Measurements from ENCODE around the gene ODC1.
"Not testable (repeated sequence)": the region's sequence is repeated elsewhere in the genome, so short reads cannot be mapped to it uniquely, and the experiment has no call there.

ODC1 gene

GRCh38 chr2:10452312-10452711, 4.2 kb upstream of the ODC1 start:
- DNase-seq = peak; percentile 71 to 76

DNA sequence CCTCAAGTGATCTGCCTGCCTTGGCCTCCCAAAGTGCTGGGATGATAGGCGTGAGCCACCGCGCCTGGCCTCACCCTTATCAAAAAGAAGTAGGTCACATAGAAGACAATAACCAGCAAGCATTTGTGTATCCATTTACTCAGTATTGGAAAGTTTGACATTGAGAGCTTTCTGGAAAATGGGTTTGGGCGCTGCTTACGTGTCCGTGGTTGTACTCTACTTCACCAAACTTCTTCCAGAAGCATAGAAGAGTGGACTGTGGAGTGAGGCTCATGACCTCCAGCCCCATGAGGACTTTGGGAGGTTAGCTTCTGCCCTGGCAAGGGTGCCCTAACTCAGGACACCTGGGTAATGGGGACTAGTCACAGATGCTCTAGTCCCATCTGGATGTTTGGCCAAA, 3.7 kb upstream of the ODC1 start:
- no peak for DNase-seq

DNA sequence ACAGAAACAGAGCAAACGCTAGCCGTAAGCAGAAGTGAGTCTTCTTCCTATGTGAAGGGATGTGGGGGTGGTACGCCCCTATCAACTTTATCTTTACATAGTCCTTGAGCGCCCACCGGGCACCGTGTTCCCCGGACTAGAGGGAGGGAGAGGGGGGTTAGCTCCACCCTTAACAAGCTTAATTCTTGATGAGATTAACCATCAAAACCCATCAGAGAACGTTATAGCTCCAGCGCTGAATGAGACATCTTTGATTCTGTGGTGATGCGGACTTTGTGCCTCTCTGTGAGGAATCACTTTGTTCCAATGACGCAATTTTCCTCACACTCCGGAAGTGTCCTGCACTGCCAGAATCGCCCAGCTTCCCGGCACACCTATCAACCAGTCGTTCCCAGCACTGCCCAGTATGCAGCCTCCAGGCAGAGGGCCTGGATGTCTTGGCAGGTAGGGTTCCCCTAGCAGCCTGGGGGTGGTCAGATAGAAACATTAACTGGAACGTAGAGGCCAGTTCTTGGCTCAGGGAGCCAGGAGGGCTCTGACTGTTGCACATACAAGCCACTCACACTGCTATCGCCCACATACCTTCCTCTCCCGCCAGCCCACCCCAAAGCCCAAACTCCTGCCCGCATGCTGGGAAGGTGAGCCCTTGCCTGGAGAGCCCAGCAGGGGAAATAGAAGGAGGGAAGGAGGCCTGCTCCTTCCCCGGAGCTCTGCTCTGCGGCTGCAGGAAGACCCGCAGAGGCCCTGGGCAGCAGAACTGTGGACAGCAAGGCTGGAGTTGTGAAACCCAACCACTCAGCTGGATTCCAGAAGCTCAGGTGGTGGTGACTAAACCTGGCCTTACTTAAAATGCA, 1.9 kb upstream of the ODC1 start:
- DNase-seq = no peak

- DNase-seq = no peak
Observed at GRCh38 chr2:10449486-10449831, 1.3 kb upstream of the ODC1 start.

DNA sequence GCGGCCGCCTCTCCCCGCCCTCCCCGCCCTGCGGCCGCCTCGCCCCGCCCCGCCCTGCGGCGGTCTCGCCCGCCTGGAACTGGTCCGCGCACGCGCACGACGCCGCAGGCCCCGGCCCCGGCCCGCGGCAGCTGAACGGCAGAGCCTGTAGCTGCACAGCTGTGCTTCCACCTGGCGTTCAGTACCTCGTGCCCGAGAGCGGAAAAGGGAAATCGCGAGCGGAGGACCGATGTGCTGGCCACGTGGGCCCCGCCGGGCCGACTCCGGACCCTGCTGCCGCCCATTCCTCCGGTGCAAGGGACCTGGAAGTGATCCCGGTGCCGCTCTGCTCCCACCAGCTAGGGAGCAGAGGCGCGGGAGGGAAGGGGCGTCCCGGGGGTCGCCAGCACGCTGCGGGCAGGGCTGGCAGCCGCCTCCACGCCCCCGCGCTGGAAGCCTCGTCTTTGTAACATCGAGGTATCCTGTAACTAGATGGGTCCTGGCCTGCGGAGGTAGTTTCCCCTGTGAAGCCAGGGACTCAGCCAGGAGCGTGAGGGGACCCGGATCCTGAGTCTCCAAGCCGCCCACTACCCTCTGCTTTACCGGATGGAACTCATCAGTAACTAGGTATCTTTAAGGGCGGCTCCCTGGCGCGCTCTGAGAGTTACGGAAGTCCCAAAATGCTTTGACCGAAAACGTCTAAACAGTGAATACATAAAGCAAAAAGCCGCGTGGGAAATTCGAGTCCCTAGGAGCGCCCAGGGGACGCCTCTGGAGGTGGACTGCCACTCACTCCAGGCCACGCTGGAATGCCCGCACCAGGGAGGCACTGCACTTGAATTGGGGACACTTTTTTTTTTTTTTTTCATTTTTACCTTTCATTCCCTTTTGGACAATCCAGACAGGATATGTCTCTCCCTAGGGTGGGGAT, 704 bp upstream of the ODC1 start:
- peak; percentile 79 to 88 for DNase-seq

DNA sequence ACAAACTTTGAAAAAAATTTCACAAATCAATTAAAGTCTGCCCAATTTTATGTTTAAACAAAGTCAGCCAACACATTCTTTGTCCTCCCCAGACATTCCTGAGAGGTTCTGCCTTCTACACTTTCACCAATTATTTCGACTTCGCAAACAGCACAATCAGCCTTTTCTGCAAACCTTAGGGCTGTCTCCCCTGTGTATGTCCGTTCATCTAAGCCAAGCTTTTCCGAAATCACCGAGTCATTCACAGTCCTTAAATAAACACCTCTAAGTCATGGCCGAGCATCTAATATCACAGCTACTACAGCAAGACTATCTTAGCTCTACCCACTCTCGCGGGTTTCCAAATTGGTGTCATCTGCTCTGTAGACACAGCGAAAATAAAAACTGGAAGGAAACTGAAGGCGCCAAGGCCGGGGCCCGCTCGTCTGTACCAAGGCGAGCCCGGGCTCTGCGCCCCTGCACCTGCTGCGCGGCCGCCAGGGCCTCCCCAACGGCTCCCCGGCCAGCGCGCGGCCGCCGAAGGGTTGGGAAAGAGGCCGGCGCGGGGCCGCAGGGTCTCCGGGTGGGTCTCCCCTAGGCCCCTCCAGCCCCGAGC, 730 bp downstream of the ODC1 start:
- DNase-seq = peak in 1 of 2 experiments; percentile 29

DNA sequence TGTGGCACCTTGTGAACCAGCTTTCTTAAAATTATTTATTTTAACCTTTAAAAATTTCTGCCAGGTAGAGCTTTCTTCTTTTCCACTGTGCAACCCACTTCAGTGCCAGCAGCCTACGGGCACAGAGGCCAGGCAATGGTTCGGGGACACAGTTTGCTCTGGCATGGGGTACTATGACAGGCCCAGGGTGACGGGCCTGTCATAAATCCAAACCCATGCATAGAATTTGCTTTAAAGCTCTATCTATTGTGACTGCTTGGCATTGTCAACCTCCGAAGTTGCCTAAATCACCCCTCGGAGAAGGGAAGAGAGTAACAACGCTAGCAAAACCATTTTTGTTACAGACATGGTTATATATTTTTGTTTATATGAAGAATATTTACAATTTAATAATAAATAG, 1.5 kb downstream of the ODC1 start:
- no peak for DNase-seq

DNA sequence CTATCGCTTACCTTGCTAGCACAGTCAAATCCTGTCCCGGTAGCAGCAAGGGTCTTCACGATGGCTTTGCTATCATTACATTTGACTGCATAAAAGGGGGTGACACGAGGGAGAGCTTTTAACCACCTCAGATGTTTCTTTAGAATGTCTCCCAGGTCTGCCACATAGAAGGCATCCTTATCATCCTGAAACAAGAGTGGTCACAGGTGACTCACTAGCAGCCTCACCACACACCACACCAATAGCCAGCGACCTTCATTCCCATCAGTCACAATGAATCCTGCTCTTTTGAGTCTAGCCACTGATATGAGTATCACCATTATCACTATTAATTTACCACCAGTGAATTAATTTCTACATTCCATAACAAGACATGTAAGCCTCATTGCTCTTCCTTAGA, 3.7 kb downstream of the ODC1 start:
- DNase-seq = no peak

- DNase-seq = not testable (repeated sequence)
Observed at GRCh38 chr2:10442469-10443126, 5.5 kb downstream of the ODC1 start.

DNA sequence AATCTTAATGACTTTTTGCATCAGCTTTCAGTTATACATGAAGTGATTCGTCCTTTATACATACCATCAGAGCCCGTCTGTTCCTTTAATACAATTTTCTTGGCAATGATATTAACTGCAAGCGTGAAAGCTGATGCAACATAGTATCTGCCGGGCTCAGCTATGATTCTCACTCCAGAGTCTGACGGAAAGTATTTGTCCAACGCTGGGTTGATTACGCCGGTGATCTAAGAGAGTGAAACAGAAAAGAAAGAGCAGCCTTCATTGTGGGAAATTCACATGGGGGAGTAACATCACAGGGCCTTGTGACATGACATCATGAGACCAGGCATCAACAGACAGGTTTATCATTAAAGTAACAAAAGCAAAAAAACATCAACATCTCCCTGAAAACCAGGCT, 6.2 kb downstream of the ODC1 start:
- DNase-seq = no peak

DNA sequence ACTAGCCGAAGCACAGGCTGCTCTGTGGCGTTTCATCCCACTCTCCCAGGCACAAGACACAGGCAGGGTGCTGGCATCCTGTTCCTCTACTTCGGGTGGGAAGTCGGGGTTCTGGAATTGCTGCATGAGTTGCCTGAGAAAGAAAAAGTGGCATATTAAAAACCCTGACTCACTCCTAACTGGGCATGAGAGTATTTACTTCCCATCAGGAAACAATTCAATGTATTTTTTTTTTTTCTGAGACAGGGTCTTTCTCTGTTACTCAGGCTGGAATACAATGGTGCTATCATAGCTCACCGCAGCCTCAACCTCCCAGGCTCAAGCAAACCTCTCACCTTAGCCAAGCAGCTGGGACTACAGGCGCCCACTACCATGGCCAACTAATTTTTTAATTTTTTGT, 7.4 kb downstream of the ODC1 start:
- DNase-seq = no peak

DNA sequence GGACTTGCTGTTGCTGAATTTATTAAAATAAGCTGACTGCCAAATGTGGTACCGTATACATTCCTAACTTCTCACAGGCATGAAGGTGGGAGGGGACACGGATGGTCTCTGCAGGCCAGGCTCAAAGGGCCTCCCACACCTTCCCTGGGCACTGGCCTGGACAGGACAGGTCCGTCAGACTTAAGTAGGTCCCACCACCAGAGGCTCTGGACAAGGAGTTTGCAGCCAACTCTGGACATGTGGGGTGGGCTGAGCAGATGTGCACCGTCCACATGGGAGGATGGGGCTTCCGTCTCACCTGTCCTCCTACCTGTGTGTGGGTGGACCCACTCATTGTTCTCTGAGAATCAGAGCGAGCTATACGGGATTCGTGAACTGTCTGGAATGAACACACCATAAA, 8.2 kb downstream of the ODC1 start:
- no peak for DNase-seq

GRCh38 chr2:10439185-10439879, 8.8 kb downstream of the ODC1 start:
- no peak for DNase-seq

- DNase-seq = no peak
Observed at GRCh38 chr2:10438688-10439087, 9.4 kb downstream of the ODC1 start.

DNA sequence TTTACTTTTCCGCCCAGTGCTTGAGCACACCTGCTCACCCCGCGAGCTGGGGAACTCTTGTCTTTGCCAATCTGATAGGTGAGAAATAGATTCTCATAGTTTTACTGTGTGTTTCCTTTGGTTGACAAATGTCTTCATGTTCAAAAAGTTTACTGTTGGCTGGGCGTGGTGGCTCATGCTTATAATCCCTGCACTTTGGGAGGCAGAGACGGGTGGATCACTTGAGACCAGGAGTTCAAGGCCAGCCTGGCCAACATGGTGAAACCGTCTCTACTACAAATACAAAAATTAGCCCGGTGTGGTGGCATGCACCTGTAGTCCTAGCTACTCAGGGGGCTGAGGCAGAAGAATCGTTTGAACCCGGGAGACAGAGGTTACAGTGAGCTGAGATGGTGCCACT, 10.3 kb downstream of the ODC1 start:
- DNase-seq = no peak

GRCh38 chr2:10436583-10437110, 11.5 kb downstream of the ODC1 start:
- DNase-seq = no peak

DNA sequence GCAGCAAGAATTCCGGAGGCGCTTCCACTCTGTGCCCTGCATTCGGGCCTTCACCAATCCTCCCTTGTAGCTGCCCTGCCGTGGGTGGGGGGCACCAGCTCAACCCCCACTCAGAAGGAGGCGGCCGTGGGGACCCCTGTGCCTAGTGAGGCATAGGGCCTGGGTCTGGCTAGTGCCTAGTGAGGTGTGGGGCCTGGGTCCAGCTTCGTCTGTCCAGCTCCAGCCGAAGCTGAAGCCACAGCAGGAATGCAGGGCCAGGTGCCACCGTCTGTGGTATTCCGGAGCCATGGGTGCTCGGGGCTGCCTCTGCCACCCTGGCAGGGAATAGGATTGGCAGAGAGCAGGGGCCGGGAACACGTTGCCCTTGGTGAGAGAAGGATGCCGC, 12.3 kb downstream of the ODC1 start:
- DNase-seq = no peak

DNA sequence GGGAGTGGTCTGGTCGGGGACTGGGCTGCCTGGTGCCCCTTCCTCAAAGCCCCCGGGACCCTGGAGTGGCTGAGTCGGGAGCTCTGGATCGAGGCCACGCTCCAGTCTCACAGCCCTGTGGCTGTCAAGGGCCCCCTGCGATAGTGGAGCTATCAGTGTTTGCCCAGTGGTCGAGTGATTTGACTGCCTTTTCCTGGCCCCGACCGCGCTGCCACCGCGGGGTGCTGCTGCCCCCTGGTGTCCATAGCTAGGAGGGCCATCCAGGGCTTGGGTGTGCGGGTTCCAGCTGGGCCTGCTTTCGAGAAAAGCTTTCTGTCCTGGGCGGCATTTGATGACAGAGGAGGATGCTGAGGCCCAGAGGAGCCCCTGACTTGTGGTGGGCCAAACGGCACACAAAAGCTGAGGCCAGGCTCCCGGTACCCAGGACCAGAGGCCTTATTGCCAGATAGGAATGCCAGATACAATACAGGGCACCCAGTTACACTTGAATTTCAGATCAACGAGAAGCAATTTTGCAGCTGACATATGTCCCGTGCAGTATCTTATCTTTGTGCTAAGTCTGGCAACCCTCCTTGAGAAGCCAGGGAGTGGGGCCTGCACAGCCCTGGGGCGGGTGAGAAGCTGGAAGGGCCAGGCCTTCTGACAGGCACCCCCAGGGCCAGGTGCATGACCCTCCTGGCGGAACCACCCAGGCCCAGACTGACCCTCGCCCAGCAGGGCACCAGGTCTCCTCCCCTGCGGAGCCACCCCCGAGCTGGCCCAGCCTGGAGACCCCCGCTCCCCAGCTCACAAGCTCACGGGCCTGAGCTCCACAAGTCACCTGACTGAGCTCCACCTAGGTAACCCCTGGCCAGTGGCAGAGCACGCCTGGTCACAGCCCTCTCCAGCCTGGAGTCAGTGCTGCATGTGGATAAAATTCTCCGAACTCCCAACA, 13.0 kb downstream of the ODC1 start:
- peak; percentile 22 to 81 for DNase-seq

GRCh38 chr2:10433947-10434885, 13.9 kb downstream of the ODC1 start:
- no peak for DNase-seq
